A673 (cell line): Measurements from ENCODE around the gene ADAMTS14.

Experiments
- CTCF ChIP-seq: fragments of 300-800, 200-600 bp; sonication (generic); conservative IDR thresholded peaks from 2 replicates; pipeline ENCODE4 v1.5.1; 2017; ENCODE audit warnings: low read depth, mild to moderate bottlenecking, antibody characterized with exemption, low read length, moderate library complexity, mixed read lengths
- EZH2 ChIP-seq: fragments of 200-600 bp; sonication (generic); IDR thresholded peaks from 2 replicates; pipeline ENCODE4 v1.6.1; 2017; ENCODE audit warnings: borderline replicate concordance, low read depth, mild to moderate bottlenecking, mixed read lengths, antibody characterized with exemption, low read length; ENCODE audit not compliant: poor library complexity, severe bottlenecking

- TF ChIP-seq CTCF (no peak), EZH2 (no peak)
Measured at GRCh38 chr10:70784471-70784870, 112.2 kb downstream of the ADAMTS14 start.
